Measurements from ENCODE around the gene JMY.

Gene JMY

DNA sequence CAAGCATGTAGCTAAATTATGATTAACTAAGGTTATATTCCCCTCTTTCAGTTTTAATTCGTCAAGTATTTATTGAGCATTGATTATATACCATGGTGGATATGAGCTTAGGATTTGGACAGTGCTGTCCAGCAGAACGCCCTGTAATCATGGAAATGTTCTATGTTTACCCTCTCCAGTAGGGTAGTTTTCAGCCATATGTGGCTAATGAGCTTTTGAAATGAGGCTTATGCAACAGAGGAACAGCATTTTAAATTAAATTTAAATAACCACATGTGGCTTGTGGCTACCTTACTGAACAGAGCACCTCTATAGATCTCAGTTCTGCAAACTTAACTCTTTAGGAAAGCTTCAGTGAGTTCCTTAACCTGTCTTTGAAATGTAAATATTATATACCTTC, 59.1 kb downstream of the JMY start:
- DNase-seq, result no peak

DNA sequence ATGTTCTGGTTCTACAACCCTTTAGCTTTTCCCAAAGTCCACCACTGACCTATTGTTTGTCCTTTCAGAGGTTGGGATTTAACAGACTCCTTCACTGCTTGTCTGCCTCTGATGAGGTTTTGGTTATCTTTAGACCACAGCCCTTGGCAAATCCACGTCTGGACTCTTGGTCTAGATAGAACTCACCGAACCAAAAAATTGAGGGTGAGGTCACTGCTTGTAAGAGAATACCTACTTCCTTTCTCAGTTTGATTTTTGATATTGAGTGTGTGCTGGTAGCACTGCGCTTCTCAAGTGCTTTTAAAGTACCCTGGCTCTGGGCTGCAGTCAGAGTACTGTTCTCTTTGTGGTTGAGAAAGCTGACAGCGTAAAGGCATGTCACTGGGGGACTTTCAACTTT, 61.7 kb downstream of the JMY start:
- DNase-seq, result peak; percentile 58

DNA sequence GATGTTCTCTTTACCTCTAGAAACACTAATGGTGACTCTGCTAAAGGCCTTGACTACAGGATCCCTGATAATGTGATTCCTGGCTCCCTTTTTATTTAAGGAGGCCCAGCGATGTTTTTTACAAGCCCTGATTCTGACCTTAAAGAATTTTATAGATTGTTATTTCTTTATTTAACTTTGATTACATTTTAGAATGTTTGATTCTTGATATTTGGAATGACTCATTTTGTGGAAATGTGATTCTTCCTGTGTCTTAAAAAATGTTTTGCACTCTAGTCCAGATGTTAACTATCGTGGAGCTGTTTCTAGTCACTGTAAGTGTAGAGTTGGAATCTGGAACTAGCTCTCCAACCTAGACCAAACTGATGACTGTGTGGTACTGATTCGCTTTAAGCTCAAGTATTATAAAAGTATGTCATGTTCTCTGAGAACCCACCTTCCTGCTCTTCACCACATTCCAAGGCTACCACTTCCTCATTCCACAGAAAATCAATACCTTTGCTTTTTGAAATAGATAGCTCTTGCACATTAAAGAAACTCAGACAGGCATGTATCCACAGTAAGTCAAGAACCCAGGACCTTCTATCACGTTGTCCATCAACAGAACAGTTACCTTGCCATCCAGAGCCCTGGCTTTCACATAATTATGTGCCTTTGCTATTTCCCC, 65.2 kb downstream of the JMY start:
- no peak for DNase-seq

DNA sequence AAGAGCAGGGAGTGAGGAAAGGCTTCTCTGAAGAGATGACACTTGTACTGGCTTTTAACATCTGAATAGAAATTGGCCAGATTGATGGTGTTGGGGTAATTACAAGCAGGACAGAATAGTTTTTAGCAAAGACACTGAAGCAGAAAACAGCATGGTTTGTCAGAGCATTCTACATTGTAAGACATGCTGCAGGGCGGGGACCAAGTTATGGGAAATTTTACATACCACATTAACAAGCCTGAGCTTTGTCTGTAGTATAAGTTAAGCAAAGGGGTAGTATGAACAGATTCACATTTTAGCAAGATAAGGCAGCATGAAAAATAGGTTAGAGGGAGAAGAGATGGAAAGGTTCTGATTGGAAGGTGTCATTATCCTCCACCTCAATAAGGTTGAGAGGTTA, 66.5 kb downstream of the JMY start:
- no peak for DNase-seq

DNA sequence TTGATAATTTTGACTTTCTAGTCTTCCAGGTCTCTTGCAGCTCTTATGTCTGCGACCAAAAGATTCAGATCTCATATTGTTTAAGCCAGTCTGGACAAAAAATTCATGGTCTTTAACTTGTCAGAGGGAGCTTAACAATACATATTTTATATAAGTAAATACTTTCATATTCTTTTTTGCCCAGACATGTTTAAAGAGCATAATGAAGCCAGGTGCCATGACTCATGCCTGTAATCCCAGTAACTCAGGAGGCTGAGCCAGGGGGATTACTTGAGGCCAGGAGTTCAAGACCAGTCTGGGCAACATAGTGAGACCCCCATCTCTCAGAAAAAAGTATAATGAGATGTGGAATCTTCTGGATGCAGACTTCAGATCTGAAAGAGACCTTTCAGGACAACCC, 69.8 kb downstream of the JMY start:
- no peak for DNase-seq

DNA sequence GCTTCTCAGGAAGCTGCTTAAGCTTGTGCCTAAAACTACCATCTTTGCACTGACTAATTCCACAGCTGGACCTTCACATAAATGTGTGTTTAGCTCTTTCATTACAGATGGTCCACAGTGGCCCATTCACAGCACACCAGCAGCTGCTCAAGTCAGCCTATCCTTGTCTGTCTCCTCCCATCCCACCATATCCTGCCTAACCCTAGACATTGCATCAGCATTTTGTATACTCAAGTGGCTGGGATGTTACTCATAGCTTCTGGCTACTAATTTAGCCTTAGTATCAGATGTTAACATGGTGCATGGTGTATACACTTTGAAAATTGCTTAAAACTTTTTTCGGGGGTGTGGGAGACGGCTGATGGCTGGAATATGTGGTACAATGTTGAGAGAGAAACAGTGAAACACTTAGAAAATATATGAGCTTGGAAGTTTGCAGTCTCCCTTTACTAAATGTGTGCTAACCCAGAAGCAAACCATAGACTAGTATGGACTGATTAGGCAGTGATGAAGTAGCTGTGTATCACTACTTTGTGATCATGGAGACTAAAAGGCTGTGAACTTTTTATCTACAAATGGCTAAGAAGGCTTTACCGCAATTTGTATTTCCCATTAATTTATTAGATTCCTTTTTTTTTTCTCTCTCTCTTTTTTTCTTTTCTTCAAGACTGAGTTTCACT, 83.1 kb downstream of the JMY start:
- no peak for DNase-seq

DNA sequence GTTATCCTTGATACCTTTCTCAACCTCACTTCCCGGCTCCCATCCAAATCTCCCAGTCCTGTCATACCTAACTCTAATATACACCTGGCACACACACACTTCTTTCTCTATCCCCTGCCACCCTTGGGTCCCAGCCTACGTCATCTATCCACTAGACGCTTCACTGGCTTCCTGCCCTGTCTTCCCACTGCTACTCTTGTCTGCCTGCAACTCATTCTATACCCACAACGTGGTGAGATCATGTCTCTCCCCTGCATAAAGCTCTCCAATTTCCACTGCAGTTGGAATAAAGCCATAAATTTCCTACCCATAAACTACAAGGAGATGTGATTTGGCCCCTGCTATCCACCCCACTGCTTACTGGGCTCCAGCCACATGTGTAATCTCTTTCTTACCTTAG, 93.5 kb downstream of the JMY start:
- DNase-seq, result no peak

DNA sequence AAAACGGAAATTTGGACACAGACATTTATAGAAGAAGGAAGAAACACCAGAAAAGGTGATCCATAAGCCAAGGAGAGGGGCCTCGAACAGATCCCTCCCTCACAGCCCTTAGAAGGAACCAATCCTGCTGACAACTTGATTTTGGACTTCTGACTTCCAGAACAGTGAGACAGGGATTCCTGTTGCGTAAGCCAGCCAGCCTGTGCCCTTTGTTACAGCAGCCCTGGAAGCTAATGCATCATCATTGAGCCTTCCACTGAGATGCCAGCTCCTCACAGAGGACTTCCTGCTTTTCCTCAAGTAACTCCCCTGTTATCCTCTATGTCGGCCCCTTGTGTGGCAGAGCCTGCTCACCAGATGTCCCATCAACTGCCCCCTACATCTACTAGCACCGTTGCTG, 94.1 kb downstream of the JMY start:
- no peak for DNase-seq

DNA sequence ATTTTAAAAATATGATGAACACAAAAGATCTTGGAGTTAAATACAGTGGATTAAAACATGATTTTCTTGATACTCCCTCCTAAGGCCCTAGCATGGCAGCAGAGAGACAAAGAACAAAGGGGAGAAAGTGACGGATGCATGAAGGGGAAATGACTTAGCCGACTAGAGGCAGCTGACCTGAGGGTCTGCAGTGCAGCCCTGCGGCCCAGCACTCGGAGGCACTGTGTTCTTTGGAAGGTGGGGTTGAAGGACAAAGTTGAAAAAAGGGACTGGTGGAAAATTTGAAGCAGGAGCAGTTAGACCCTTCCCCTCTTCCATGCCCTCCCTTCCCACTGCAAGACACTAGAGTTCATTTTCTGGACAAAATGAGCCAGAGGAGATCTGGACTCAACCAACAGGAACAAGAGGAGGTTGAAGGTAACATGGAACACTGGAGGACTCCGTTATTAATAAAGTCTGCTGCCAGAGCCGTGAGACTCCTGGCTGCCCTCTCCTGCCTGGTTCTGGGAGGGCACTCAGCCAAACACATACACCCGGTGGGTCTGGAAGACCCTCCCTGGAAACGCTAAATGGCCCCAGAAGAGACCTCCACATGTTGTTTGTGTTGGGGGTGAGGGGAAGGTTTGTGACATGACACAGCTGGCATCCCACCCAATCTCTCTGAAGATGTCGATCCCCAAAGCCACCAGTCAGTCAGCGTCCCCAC, 98.1 kb downstream of the JMY start:
- no peak for DNase-seq

DNA sequence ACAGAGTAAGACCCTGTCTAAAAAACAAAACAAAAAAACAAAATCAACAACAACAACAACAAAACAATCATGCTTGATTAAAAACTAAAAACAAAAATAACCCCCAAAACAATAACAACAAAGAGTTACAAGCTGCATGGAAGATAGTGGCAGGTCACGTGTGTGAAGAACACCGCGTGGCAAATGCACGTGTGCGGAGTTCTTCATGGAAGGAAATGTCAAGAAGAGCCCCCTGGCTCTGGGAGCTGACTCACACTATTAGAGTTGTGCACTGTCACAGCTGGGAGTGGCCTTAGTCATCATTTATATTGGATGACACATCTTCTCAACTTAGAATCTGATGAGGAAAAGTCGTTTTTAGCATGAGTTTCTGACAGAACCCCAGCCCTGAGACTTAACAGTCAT, 110.5 kb downstream of the JMY start:
- DNase-seq, result no peak

DNA sequence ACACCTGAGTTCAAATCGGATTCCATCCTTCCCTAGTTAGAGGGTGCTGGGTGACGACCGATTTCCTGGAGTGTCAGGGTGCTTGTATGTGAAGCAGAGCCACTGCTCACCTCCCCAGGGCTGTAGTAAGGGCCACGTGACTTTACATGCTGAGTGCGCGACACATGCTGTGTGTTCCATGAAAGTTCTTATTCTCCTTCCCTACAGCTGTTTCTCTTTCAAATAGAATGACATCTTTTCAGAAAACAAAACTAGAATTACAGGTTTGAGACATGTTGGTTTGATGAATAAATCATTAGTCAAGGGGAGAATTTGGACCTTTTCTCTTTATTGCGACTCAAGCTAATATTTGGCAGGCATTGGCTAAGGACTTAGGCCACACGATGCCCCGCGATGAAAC, 113.1 kb downstream of the JMY start:
- no peak for DNase-seq

DNA sequence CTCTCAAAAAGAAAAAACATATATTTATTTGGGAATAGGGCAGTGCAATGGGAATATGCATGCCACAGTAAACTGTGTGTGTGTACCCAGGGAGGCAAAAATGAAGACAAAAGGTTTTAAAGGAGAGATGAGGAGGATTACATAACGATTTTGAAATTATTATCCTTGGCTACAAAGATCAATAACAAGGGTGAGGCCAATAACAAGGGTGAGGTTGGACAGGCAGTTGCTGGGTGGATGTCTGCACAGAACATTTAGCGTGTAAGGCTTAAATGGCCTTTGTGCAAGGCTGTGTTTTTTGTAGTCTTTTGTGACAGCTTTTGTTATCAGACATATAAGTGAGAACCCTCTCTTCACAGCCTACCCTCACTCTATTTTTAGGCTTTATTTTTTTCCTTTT, 114.0 kb downstream of the JMY start:
- no peak for DNase-seq

DNA sequence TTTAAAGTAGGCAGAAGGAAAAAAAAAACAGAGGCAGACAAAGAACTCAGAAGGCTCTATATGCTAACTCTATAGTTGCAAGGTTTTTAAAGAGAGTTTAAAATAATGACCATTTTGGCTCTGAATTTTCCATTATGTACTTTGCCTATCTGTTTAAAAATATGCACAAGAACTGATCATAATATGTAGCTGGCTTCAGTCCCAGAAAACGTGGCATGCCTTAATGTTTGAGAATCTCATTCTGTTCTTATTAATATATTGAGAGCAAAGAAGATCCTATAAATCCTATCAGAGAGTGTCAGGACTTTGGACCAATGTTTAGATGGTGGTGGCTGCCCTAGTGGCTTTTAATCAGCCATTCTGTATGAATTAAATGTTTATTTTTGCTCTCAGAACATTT, 121.5 kb downstream of the JMY start:
- no peak for DNase-seq
